ENCODE results near the gene ZNF609. TPM values are rescaled to one million over a fixed set of nuclear protein-coding genes. Genes with fewer than 3 reads are reported as not detected.

The ZNF609 gene
- total and polyA plus RNA-seq, 10 of the 15 experiments (the other 5 are each of a cell fraction or from before 2014, with no cell fraction given): 5.1 to 35.3 (median 13.6) TPM

- TF ChIP-seq, protein P1, sequence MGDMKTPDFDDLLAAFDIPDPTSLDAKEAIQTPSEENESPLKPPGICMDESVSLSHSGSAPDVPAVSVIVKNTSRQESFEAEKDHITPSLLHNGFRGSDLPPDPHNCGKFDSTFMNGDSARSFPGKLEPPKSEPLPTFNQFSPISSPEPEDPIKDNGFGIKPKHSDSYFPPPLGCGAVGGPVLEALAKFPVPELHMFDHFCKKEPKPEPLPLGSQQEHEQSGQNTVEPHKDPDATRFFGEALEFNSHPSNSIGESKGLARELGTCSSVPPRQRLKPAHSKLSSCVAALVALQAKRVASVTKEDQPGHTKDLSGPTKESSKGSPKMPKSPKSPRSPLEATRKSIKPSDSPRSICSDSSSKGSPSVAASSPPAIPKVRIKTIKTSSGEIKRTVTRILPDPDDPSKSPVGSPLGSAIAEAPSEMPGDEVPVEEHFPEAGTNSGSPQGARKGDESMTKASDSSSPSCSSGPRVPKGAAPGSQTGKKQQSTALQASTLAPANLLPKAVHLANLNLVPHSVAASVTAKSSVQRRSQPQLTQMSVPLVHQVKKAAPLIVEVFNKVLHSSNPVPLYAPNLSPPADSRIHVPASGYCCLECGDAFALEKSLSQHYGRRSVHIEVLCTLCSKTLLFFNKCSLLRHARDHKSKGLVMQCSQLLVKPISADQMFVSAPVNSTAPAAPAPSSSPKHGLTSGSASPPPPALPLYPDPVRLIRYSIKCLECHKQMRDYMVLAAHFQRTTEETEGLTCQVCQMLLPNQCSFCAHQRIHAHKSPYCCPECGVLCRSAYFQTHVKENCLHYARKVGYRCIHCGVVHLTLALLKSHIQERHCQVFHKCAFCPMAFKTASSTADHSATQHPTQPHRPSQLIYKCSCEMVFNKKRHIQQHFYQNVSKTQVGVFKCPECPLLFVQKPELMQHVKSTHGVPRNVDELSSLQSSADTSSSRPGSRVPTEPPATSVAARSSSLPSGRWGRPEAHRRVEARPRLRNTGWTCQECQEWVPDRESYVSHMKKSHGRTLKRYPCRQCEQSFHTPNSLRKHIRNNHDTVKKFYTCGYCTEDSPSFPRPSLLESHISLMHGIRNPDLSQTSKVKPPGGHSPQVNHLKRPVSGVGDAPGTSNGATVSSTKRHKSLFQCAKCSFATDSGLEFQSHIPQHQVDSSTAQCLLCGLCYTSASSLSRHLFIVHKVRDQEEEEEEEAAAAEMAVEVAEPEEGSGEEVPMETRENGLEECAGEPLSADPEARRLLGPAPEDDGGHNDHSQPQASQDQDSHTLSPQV (IDR thresholded peaks at IDR 0.05): peak; percentile 85
- TF ChIP-seq, protein P2, sequence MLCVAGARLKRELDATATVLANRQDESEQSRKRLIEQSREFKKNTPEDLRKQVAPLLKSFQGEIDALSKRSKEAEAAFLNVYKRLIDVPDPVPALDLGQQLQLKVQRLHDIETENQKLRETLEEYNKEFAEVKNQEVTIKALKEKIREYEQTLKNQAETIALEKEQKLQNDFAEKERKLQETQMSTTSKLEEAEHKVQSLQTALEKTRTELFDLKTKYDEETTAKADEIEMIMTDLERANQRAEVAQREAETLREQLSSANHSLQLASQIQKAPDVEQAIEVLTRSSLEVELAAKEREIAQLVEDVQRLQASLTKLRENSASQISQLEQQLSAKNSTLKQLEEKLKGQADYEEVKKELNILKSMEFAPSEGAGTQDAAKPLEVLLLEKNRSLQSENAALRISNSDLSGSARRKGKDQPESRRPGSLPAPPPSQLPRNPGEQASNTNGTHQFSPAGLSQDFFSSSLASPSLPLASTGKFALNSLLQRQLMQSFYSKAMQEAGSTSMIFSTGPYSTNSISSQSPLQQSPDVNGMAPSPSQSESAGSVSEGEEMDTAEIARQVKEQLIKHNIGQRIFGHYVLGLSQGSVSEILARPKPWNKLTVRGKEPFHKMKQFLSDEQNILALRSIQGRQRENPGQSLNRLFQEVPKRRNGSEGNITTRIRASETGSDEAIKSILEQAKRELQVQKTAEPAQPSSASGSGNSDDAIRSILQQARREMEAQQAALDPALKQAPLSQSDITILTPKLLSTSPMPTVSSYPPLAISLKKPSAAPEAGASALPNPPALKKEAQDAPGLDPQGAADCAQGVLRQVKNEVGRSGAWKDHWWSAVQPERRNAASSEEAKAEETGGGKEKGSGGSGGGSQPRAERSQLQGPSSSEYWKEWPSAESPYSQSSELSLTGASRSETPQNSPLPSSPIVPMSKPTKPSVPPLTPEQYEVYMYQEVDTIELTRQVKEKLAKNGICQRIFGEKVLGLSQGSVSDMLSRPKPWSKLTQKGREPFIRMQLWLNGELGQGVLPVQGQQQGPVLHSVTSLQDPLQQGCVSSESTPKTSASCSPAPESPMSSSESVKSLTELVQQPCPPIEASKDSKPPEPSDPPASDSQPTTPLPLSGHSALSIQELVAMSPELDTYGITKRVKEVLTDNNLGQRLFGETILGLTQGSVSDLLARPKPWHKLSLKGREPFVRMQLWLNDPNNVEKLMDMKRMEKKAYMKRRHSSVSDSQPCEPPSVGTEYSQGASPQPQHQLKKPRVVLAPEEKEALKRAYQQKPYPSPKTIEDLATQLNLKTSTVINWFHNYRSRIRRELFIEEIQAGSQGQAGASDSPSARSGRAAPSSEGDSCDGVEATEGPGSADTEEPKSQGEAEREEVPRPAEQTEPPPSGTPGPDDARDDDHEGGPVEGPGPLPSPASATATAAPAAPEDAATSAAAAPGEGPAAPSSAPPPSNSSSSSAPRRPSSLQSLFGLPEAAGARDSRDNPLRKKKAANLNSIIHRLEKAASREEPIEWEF (IDR thresholded peaks at IDR 0.05; ENCODE audit: insufficient replicate concordance, low read depth, low read length): peak; percentile 78
- peak; percentile 73 for TF ChIP-seq POLR2AphosphoS5 (IDR thresholded peaks at IDR 0.05; ENCODE audit: low read length)
- TF ChIP-seq CREM (IDR thresholded peaks at IDR 0.05; ENCODE audit: low read depth): peak; percentile 32; the same call in 1 of the 2 replicates
- peak; percentile 52 for TF ChIP-seq ATF7 (IDR thresholded peaks at IDR 0.05; ENCODE audit: low read depth)
- peak; percentile 92 for TF ChIP-seq ZNF687 (IDR thresholded peaks at IDR 0.05)
- TF ChIP-seq EP300 (IDR thresholded peaks at IDR 0.05; ENCODE audit: borderline replicate concordance in 1 of 2, control insufficient read depth in 1 of 2, low read depth in 2 of 2, low read length in 2 of 2): peak in 1 of 2 experiments; percentile 78; a peak in 1 of 4 replicates
- TF ChIP-seq SIX5 (IDR thresholded peaks at IDR 0.05; ENCODE audit: low read depth, low read length, severe bottlenecking): peak; percentile 17
- TF ChIP-seq SMAD1 (IDR thresholded peaks at IDR 0.05; ENCODE audit: low read depth, partially characterized antibody): peak; percentile 73
- TF ChIP-seq GATAD2B (conservative IDR thresholded peaks at IDR 0.05; ENCODE audit: low read depth): peak; percentile 24; the same call in 1 of the 2 replicates
- peak; percentile 75; the same call in 1 of the 2 replicates for TF ChIP-seq PAX5 (IDR thresholded peaks at IDR 0.05; ENCODE audit: borderline replicate concordance, low read depth, low read length)
- no peak for TF ChIP-seq HDAC6 (IDR thresholded peaks at IDR 0.05; ENCODE audit: unreplicated experiment)
- peak; percentile 49; the same call in 1 of the 2 replicates for TF ChIP-seq MXI1 (IDR thresholded peaks at IDR 0.05; ENCODE audit: low read depth, low read length)
- TF ChIP-seq RUNX3 (IDR thresholded peaks at IDR 0.05; ENCODE audit: low read length): peak; percentile 93
Measured at GRCh38 chr15:64634027-64634426, 173.6 kb downstream of the ZNF609 start (continued).
